A673 (cell line): ENCODE measurements around the gene ADGRG2.
"Not testable (repeated sequence)": the region's sequence is repeated elsewhere in the genome, so short reads cannot be mapped to it uniquely, and the experiment has no call there.

ENCODE experiments used
- EZH2 ChIP-seq: fragments of 200-600 bp; sonication (generic); IDR thresholded peaks from 2 replicates; pipeline ENCODE4 v1.6.1; 2017; ENCODE audit warnings: borderline replicate concordance, low read depth, mild to moderate bottlenecking, mixed read lengths, antibody characterized with exemption, low read length; ENCODE audit not compliant: poor library complexity, severe bottlenecking
- TF ChIP-seq, protein P1 (sequence below): fragments of 300-800, 200-600 bp; sonication (generic); conservative IDR thresholded peaks from 2 replicates; pipeline ENCODE4 v1.5.1; 2017; ENCODE audit warnings: low read depth, mild to moderate bottlenecking, antibody characterized with exemption, low read length, moderate library complexity, mixed read lengths

DNA sequence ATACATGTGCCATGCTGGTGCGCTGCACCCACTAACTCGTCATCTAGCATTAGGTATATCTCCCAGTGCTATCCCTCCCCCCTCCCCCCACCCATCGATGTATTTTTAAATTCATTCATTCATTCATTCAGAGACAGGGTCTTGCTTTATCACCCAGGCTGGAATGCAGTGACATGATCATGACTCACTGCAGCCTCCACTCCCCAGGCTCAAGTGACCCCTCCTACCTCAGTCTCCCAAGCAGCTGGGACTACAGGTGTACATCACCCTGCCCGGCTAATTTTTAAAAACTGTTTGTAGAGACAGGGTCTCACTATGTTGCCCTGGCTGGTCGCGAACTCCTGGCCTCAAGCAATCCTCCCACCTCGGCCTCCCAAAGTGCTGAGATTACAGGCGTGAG is 105.7 kb downstream of the ADGRG2 start:
- TF ChIP-seq, protein P1, sequence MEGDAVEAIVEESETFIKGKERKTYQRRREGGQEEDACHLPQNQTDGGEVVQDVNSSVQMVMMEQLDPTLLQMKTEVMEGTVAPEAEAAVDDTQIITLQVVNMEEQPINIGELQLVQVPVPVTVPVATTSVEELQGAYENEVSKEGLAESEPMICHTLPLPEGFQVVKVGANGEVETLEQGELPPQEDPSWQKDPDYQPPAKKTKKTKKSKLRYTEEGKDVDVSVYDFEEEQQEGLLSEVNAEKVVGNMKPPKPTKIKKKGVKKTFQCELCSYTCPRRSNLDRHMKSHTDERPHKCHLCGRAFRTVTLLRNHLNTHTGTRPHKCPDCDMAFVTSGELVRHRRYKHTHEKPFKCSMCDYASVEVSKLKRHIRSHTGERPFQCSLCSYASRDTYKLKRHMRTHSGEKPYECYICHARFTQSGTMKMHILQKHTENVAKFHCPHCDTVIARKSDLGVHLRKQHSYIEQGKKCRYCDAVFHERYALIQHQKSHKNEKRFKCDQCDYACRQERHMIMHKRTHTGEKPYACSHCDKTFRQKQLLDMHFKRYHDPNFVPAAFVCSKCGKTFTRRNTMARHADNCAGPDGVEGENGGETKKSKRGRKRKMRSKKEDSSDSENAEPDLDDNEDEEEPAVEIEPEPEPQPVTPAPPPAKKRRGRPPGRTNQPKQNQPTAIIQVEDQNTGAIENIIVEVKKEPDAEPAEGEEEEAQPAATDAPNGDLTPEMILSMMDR, result not testable (repeated sequence)
- TF ChIP-seq EZH2, result not testable (repeated sequence)
